ENCODE results near the gene GPR37L1. TPM values are rescaled to one million over a fixed set of nuclear protein-coding genes. Genes with fewer than 3 reads are reported as not detected.

Gene GPR37L1
- total and polyA plus RNA-seq, 2 of the 4 experiments (the other 2 are of a cell fraction): 0.02 TPM; not detected in 1

DNA sequence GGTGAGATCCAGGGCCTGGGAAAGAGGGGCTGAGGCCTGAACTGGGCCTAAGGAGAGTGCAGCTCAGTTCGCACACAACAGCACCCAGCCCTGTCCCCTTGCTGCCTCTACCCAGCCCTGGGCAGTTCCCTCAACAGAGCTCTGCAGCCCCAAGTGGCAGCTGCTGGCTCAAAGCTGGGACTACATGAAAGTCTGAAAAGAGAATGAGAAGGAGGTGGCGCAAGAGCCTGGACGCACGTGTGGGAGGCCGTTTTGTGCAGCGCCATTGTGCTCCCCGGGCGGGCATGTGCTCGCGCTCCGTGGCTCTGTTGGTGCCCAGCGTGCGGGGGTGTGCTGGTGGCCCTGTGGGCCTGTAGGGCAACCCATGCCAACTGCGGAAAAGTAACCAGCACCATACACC is 10.3 kb downstream of the GPR37L1 start (continued):
- TF ChIP-seq, protein P1, sequence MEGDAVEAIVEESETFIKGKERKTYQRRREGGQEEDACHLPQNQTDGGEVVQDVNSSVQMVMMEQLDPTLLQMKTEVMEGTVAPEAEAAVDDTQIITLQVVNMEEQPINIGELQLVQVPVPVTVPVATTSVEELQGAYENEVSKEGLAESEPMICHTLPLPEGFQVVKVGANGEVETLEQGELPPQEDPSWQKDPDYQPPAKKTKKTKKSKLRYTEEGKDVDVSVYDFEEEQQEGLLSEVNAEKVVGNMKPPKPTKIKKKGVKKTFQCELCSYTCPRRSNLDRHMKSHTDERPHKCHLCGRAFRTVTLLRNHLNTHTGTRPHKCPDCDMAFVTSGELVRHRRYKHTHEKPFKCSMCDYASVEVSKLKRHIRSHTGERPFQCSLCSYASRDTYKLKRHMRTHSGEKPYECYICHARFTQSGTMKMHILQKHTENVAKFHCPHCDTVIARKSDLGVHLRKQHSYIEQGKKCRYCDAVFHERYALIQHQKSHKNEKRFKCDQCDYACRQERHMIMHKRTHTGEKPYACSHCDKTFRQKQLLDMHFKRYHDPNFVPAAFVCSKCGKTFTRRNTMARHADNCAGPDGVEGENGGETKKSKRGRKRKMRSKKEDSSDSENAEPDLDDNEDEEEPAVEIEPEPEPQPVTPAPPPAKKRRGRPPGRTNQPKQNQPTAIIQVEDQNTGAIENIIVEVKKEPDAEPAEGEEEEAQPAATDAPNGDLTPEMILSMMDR (conservative IDR thresholded peaks at IDR 0.05; ENCODE audit: low read depth, low read length): no peak
- TF ChIP-seq NFE2L2 (IDR thresholded peaks at IDR 0.05; ENCODE audit: low read depth, low read length) (no peak), CHD1 (IDR thresholded peaks at IDR 0.05; ENCODE audit: low read depth, low read length) (no peak)

GRCh38 chr1:202133496-202133895 is 10.8 kb downstream of the GPR37L1 start:
- H2AFZ ChIP-seq (replicated peaks; ENCODE audit: low read length, poor library complexity): no peak overlapping the region
- H4K20me1 ChIP-seq (ENCODE audit: insufficient read depth, low read length): peaks cover 37% of the 10 kb centered on the region
- no peak for TF ChIP-seq CEBPB (IDR thresholded peaks at IDR 0.05; ENCODE audit: low read depth, low read length)
- TF ChIP-seq MAFK (IDR thresholded peaks at IDR 0.05; ENCODE audit: low read depth, low read length): no peak
- TF ChIP-seq, protein P1 (conservative IDR thresholded peaks at IDR 0.05; ENCODE audit: low read depth, low read length): no peak
- TF ChIP-seq FOS (IDR thresholded peaks at IDR 0.05; ENCODE audit: low read depth, low read length): no peak
- TF ChIP-seq, protein P2, sequence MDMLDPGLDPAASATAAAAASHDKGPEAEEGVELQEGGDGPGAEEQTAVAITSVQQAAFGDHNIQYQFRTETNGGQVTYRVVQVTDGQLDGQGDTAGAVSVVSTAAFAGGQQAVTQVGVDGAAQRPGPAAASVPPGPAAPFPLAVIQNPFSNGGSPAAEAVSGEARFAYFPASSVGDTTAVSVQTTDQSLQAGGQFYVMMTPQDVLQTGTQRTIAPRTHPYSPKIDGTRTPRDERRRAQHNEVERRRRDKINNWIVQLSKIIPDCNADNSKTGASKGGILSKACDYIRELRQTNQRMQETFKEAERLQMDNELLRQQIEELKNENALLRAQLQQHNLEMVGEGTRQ (IDR thresholded peaks at IDR 0.05; ENCODE audit: low read depth, low read length): no peak
- TF ChIP-seq MAZ (IDR thresholded peaks at IDR 0.05; ENCODE audit: borderline replicate concordance, low read depth, low read length): no peak
- TF ChIP-seq RCOR1 (IDR thresholded peaks at IDR 0.05; ENCODE audit: insufficient replicate concordance, low read length): no peak
- no peak for TF ChIP-seq BHLHE40 (IDR thresholded peaks at IDR 0.05; ENCODE audit: low read depth, low read length)
- no peak for TF ChIP-seq NFE2L2 (IDR thresholded peaks at IDR 0.05; ENCODE audit: low read depth, low read length)
- no peak for TF ChIP-seq CHD1 (IDR thresholded peaks at IDR 0.05; ENCODE audit: low read depth, low read length)
- TF ChIP-seq RFX5 (IDR thresholded peaks at IDR 0.05; ENCODE audit: low read depth, low read length): no peak
- CTCF ChIA-PET: no interaction called here
- no peak overlapping the region for H4K8ac ChIP-seq (ENCODE audit: low read depth in 2 of 2, low read length in 2 of 2)
- peaks cover 43% of the 10 kb centered on the region for H3K36me3 ChIP-seq (ENCODE audit: control insufficient read depth, insufficient read depth, low read length)
- no peak overlapping the region for H4K5ac ChIP-seq (ENCODE audit: low read depth, low read length)
- H3K9me3 ChIP-seq (ENCODE audit: control insufficient read depth, insufficient read depth, low read length): no peaks in the 10 kb centered on the region
- POLR2A ChIA-PET (ENCODE audit: unreplicated experiment): no interaction called here
- no peak overlapping the region for H2BK5ac ChIP-seq (ENCODE audit: low read depth, low read length, poor library complexity, severe bottlenecking)
- H3K9me1 ChIP-seq (ENCODE audit: insufficient read depth, low read length): 0 out of 2 replicates have a peak, but pooled peaks cover 5% of the 10 kb centered on the region
- H4K91ac ChIP-seq (ENCODE audit: insufficient read depth, low read depth, low read length): no peak overlapping the region
- intact Hi-C loops (cut with micrococcal nuclease): no loop called here
- 96% methylated on average over 4 of the region's 8 CpGs; no CpG with 5 or more reads in 1 of the 2 experiments for WGBS, 2 experiments (ENCODE audit: extremely low coverage in 2 of 2, insufficient read length in 1 of 2)
- H3K14ac ChIP-seq (replicated peaks; ENCODE audit: low read depth, low read length): no peak overlapping the region
- no peak overlapping the region for H3K18ac ChIP-seq (ENCODE audit: low read depth, low read length)
- H3K9ac ChIP-seq (ENCODE audit: low read depth, low read length): no peak overlapping the region
- H3K4me2 ChIP-seq (ENCODE audit: low read depth, low read length): no peak overlapping the region
- DNase-seq: no peak
- dilution Hi-C loops (cut with HindIII; ENCODE audit: low sequenced_read_pairs, unreplicated experiment): no loop called here
- no peaks in the 10 kb centered on the region for H3K27me3 ChIP-seq (ENCODE audit: control insufficient read depth, insufficient read depth, low read length)
- no peak overlapping the region for H2BK20ac ChIP-seq (ENCODE audit: low read depth, low read length)
- no TSS peak for BruUV-seq (replicated peaks)
- no peak overlapping the region for H3K27ac ChIP-seq (ENCODE audit: insufficient read depth, low read length)
- H2BK15ac ChIP-seq (ENCODE audit: low read depth, low read length): no peak overlapping the region
- peaks cover 4 to 19% of the 10 kb centered on the region in 2 experiments; a peak in 3 of 4 replicates for H3K79me1 ChIP-seq (ENCODE audit: low read depth in 1 of 2, low read length in 2 of 2)
- no peak overlapping the region for H2AK5ac ChIP-seq (ENCODE audit: low read depth, low read length)
- no peak overlapping the region for H3K4me3 ChIP-seq (ENCODE audit: insufficient read depth, low read depth, low read length)
- in situ Hi-C loops (cut with MboI; ENCODE audit: low sequenced_read_pairs): loop anchor here (25.0 kb wide), 1 partner anchor 596 kb away; the partner anchor contains the start of gene NAV1
- H3K4ac ChIP-seq (ENCODE audit: low read depth, low read length): no peak overlapping the region
- H3K56ac ChIP-seq (ENCODE audit: extremely low read depth, insufficient read depth, low read length): no peak overlapping the region
- no peak for ATAC-seq (ENCODE audit: low read depth)
- no peak overlapping the region for H2BK120ac ChIP-seq (ENCODE audit: low read depth, low read length)
- H2AK9ac ChIP-seq (replicated peaks; ENCODE audit: low read depth, low read length, poor library complexity): no peak overlapping the region
- H3K4me1 ChIP-seq (ENCODE audit: control insufficient read depth, insufficient read depth, low read length): 0 out of 2 replicates have a peak, but pooled peaks cover 1% of the 10 kb centered on the region
- no peak overlapping the region for H3K23ac ChIP-seq (ENCODE audit: low read depth, low read length)

Measured in IMR-90 (cell line).